HUES6 (cell line): ENCODE results near the gene ZC3H7A.
"Not testable (repeated sequence)": the region's sequence is repeated elsewhere in the genome, so short reads cannot be mapped to it uniquely, and the experiment has no call there.

Experiments
- H3K27ac ChIP-seq: 2 replicates; pipeline ENCODE4 v1.7.0; 2013; ENCODE audit warnings: low read depth, mild to moderate bottlenecking, low read length, inconsistent platforms
- H3K27me3 ChIP-seq: 2 replicates; pipeline ENCODE4 v1.6.1; 2013; ENCODE audit warnings: low read length; ENCODE audit not compliant: control insufficient read depth, insufficient read depth
- H3K36me3 ChIP-seq: 2 replicates; pipeline ENCODE4 v1.6.1; 2013; ENCODE audit warnings: low read length; ENCODE audit not compliant: control insufficient read depth, insufficient read depth
- H3K4me1 ChIP-seq: 2 replicates; pipeline ENCODE4 v1.6.1; 2013; ENCODE audit warnings: low read length; ENCODE audit not compliant: control insufficient read depth, insufficient read depth
- H3K4me3 ChIP-seq: 2 replicates; pipeline ENCODE4 v1.5.1; 2013; ENCODE audit warnings: low read depth, low read length
- H3K9ac ChIP-seq: one replicate; pipeline ENCODE4 v1.6.1; 2013; ENCODE audit warnings: mild to moderate bottlenecking, low read length
- H3K9me3 ChIP-seq: 2 replicates; pipeline ENCODE4 v1.6.1; 2013; ENCODE audit warnings: low read depth, low read length; ENCODE audit not compliant: control insufficient read depth, insufficient read depth

ZC3H7A gene

DNA sequence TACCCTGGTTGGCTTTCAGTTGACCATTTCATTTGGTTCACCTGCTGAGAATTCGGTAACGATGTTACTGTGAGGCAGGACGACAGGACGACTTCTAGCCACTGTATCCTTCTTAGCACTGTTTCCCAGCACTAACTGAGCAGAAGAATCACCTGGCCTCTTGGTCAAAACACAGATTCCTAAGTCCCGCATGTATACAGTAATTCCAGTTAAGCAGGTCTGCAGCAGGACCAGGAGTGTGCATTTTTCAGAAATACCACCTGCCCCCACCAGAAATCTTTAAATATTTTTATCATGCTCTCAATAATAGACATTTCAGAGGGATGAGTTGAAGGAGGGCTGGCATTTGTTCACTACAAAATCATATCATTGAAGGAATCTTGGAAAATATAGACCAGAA lies 31.6 kb upstream of the ZC3H7A start:
- Histone ChIP-seq H3K36me3 (no peaks in the 10 kb centered on the region), H3K4me1 (no peaks in the 10 kb centered on the region), H3K27ac (no peak overlapping the region), H3K27me3 (no peaks in the 10 kb centered on the region), H3K9ac (no peak overlapping the region), H3K4me3 (no peak overlapping the region), H3K9me3 (no peaks in the 10 kb centered on the region)

DNA sequence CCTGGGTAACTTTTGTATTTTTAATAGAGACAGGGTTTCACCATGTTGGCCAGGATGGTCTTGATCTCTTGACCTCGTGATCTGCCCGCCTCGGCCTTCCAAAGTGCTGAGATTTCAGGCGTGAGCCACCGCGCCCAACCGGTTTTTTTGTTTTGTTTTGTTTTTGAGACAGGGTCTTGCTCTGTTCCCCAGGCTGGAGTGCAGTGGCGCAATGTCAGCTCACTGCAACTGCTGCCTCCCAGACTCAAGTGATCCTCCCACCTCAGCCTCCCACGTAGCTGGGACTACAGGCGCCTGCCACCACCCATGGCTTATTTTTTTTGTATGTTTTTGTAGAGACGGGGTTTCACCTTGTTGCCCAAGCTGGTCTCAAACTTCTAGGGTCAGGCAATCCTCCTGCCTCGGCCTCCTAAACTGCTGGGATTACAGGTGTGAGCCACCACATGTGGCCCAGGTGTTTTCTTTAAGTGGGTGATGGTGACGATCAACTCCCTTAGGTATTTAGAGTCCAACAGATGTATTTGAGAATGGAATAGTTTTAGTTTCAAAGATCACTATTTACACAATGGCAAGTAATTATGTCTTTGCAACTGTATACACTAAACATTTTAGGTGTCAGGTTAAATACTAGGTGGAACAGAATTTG lies 28.6 kb upstream of the ZC3H7A start:
- not testable (repeated sequence) for H3K27me3 ChIP-seq, H3K27ac ChIP-seq, H3K36me3 ChIP-seq, H3K4me3 ChIP-seq, H3K9ac ChIP-seq, H3K4me1 ChIP-seq, H3K9me3 ChIP-seq

DNA sequence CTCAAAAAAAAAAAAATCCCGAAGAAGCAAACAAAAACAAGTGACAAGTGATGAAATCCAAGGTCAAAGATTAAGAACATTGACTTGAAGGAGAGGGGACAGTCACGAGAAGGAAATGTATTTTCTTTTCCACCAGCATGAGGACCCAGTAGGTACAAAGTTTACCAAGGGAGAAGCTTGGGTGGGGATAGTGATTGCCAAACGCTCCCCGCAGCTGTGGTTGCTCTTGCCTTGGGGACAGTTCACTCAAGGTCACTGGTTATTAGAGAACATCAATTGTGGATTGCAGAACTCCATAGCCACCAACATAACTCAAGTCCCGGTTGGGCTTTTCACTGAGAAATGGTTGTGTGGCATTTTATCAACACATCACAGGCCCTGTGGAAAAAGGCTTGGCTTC lies 27.3 kb upstream of the ZC3H7A start:
- no peak overlapping the region for H3K27ac ChIP-seq
- 0 out of 2 replicates have a peak, but pooled peaks cover 4% of the 10 kb centered on the region for H3K4me1 ChIP-seq
- H3K36me3 ChIP-seq, result no peaks in the 10 kb centered on the region
- H3K9me3 ChIP-seq, result no peaks in the 10 kb centered on the region
- H3K9ac ChIP-seq, result no peak overlapping the region
- H3K4me3 ChIP-seq, result no peak overlapping the region
- H3K27me3 ChIP-seq, result no peaks in the 10 kb centered on the region

DNA sequence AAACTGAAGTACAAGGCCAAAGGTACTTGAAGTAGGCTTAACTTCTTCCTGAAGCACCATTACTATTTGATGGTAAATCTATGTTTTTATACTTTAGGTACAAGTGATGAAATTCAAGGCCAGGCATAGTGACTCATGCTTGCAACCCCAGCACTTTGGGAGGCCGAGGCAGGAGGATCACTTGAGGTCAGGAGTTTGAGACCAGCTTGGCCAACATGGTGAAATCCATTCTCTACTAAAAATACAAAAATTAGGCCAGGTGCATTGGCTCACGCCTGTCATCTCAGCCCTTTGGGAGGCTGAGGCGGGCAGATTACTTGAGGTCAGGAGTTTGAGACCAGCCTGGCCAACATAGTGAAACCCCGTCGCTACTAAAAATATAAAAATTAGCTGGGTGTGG lies 26.6 kb upstream of the ZC3H7A start:
- H3K9me3 ChIP-seq, H3K4me1 ChIP-seq, H3K27me3 ChIP-seq, H3K4me3 ChIP-seq, H3K9ac ChIP-seq, H3K27ac ChIP-seq, H3K36me3 ChIP-seq: not testable (repeated sequence)

DNA sequence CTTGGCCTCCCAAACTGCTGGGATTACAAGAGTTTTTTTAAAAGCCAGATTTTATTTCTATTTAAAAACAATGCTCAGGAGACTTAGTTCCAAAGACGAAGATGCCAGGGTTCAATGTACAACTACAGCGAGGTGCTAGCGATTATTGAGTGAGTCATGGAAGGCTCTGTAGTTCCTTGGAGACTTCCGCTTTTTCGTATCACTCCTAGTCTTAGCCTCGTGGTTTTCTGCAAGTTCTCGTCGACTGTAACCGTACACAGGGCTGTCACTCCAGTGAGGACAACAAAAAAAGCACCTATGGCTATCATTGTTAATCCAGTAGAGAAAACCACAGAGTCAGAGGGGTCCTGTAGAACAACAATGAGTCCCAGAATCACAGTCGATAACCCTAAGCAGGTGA lies 22.7 kb upstream of the ZC3H7A start:
- H3K27me3 ChIP-seq, result no peaks in the 10 kb centered on the region
- H3K4me1 ChIP-seq, result 0 out of 2 replicates have a peak, but pooled peaks cover 4% of the 10 kb centered on the region
- no peak overlapping the region for H3K9ac ChIP-seq
- H3K27ac ChIP-seq, result no peak overlapping the region
- no peaks in the 10 kb centered on the region for H3K36me3 ChIP-seq
- no peaks in the 10 kb centered on the region for H3K9me3 ChIP-seq
- no peak overlapping the region for H3K4me3 ChIP-seq

DNA sequence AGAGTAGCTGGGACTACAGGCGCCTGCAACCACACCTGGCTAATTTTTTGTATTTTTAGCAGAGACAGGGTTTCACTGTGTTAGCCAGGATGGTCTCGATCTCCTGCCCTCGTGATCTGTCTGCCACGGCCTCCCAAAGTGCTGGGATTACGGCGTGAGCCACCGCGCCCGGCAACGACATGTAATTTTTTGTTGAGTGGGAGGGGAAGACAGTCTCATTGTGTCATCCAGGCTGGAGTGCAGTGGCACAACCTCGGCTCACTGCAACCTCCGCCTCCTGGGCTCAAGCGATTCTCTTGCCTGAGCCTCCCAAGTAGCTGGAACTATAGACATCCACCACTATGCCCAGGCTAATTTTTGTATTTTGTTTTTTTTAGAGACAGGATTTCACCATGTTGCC lies 21.9 kb upstream of the ZC3H7A start:
- not testable (repeated sequence) for H3K9ac ChIP-seq, H3K4me3 ChIP-seq, H3K4me1 ChIP-seq, H3K27me3 ChIP-seq, H3K9me3 ChIP-seq, H3K36me3 ChIP-seq, H3K27ac ChIP-seq

DNA sequence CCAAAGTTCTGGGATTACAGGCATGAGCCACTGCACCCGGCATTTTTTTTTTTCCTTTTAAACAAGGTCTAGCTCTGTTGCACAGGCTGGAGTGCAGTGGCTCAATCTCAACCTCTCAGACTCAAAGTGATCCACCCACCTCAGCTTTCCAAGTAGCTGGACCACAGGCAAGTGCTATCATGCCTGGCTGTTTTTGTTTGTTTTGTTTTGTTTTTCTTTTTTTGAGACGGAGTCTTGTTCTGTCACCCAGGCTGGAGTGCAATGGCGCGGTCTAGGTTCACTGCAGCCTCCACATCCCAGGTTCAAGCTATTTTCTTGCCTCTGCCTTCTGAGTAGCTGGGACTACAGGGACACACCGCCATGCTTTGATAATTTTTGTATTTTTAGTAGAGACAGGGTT lies 19.1 kb upstream of the ZC3H7A start:
- no peaks in the 10 kb centered on the region for H3K9me3 ChIP-seq
- no peaks in the 10 kb centered on the region for H3K36me3 ChIP-seq
- H3K4me1 ChIP-seq, result no peaks in the 10 kb centered on the region
- H3K27ac ChIP-seq, result no peak overlapping the region
- H3K4me3 ChIP-seq, result no peak overlapping the region
- H3K9ac ChIP-seq, result no peak overlapping the region
- H3K27me3 ChIP-seq, result no peaks in the 10 kb centered on the region

DNA sequence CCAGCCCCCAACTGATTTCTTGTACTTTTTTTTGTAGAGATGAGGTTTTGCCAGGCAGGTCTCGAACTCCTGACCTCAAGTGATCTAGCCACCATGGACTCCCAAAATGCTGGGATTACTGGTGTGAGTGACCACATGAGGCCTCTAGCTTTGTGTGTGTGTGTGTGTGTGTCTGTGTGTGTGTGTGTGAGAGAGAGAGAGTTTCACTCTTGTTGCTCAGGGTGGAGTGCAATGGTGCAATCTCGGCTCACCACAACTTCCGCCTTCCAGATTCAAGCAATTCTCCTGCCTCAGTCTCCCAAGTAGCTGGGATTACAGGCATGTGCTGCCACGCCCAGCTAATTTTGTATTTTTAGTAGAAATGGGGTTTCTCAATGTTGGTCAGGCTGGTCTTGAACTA lies 17.7 kb upstream of the ZC3H7A start:
- H3K4me3 ChIP-seq, H3K27ac ChIP-seq, H3K9me3 ChIP-seq, H3K27me3 ChIP-seq, H3K36me3 ChIP-seq, H3K9ac ChIP-seq, H3K4me1 ChIP-seq: not testable (repeated sequence)

DNA sequence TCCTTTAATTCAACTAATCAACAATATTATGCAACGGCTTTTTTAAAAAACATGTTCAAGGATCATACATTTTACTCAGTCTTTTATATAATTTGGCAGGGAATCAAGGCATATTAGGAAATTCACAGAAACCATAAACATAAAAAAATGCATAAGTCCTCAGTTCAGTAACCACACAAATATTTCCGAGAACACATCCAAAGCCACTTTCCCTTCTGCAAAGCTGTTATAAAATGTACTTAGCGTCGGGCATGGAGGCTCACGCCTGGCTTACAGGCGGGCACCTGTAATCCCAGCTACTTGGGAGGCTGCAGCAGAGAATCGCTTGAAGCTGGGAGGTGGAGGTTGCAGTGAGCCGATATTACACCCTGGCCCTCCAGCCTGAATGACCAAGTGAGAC lies 9.7 kb upstream of the ZC3H7A start:
- no peaks in the 10 kb centered on the region for H3K4me1 ChIP-seq
- no peaks in the 10 kb centered on the region for H3K36me3 ChIP-seq
- no peaks in the 10 kb centered on the region for H3K9me3 ChIP-seq
- no peak overlapping the region for H3K27ac ChIP-seq
- H3K27me3 ChIP-seq, result no peaks in the 10 kb centered on the region
- no peak overlapping the region for H3K9ac ChIP-seq
- H3K4me3 ChIP-seq, result no peak overlapping the region

DNA sequence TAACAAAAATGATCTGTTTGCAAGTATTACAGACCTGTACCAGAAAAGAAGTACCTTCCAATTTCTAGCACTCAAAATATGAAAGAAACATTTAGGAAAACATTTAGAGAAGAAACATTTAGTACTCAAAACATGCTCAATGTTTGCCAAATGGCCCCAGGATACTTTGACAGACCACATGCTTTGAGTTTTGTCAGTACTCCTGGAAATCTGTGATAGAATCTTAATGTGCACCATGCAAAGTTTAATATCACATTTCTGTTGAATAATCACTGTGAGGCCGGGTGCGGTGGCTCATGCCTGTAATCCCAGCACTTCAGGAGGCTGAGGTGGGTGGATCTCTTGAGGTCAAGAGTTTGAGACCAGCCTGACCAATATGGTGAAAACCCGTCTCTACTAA lies 8.5 kb upstream of the ZC3H7A start:
- H3K27me3 ChIP-seq, result no peaks in the 10 kb centered on the region
- no peak overlapping the region for H3K27ac ChIP-seq
- H3K4me3 ChIP-seq, result no peak overlapping the region
- no peak overlapping the region for H3K9ac ChIP-seq
- H3K4me1 ChIP-seq, result no peaks in the 10 kb centered on the region
- H3K9me3 ChIP-seq, result no peaks in the 10 kb centered on the region
- H3K36me3 ChIP-seq, result no peaks in the 10 kb centered on the region

DNA sequence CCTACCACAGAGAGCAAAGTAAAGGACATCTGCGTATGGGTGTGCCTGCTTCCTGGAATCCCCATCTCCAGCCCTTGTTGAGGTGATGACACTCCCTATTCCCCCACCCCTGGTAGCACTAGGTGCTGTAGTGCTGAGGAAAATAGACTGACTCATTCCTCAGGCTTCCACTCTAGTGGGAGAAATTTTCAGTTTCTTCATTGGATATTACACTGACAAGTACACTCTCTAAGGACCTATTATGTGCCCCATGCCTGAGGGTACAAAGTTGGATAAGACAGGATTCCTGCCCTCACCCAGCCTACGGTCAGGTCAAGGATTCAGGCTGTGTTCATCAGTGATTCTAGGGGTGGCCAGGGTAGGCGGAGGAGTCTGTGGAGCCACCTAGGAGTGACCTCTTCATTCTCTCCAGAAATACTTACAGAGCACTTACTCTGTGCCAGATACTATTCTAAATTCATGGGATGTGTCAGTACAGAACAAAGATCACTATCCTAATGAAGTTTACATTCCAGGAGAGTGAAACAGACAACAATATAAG lies 4.5 kb upstream of the ZC3H7A start:
- Histone ChIP-seq H3K36me3 (no peaks in the 10 kb centered on the region), H3K9ac (no peak overlapping the region), H3K4me1 (peaks cover 7% of the 10 kb centered on the region; the same call in 1 of the 2 replicates), H3K27me3 (no peaks in the 10 kb centered on the region), H3K27ac (no peak overlapping the region), H3K4me3 (no peak overlapping the region), H3K9me3 (no peaks in the 10 kb centered on the region)

DNA sequence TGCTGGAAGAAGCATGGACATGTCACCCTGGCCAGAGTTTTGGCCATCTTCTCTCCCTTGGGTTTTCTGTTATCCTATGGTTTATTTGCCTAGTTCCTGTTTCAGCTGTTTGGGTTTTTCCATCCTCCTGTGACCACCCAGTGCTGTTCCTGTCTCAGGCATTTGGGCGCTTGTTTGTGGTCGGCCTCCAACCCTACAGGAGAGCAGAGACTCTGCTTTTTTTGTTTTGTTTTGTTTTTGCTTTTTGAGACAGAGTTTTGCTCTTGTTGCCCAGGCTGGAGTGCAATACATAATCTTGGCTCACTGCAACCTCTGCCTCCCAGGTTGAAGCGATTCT lies 3.3 kb upstream of the ZC3H7A start:
- Histone ChIP-seq H3K36me3 (peaks cover under 1% of the 10 kb centered on the region), H3K27me3 (no peaks in the 10 kb centered on the region), H3K9ac (no peak overlapping the region), H3K9me3 (no peaks in the 10 kb centered on the region), H3K4me3 (no peak overlapping the region), H3K27ac (no peak overlapping the region), H3K4me1 (peaks cover 7% of the 10 kb centered on the region; the same call in 1 of the 2 replicates)
